Choroid plexus epithelial cell (primary cell): Measurements from ENCODE around the gene RBM19.

Source experiments
- DNase-seq: peaks from one replicate; pipeline ENCODE4 v3.0.0-alpha.2; 2010; ENCODE audit warnings: low read depth
- H3K4me3 ChIP-seq: 2 replicates; pipeline ENCODE4 v1.5.1; 2011; ENCODE audit warnings: low read depth, mild to moderate bottlenecking, control low read depth, low read length, moderate library complexity
- CTCF ChIP-seq: conservative IDR thresholded peaks from 2 replicates; pipeline ENCODE4 v1.5.1; 2011; ENCODE audit warnings: low read depth, mild to moderate bottlenecking, control low read depth, inconsistent platforms, low read length, moderate library complexity

RBM19 gene

GRCh38 chr12:113778432-113779132 is 187.5 kb downstream of the RBM19 start:
- no peak for DNase-seq
- no peak for TF ChIP-seq CTCF
- no peak overlapping the region for H3K4me3 ChIP-seq

GRCh38 chr12:113777751-113778150 is 188.4 kb downstream of the RBM19 start:
- H3K4me3 ChIP-seq, result no peak overlapping the region
- no peak for TF ChIP-seq CTCF
- no peak for DNase-seq

GRCh38 chr12:113776536-113776935 is 189.6 kb downstream of the RBM19 start:
- no peak for DNase-seq
- TF ChIP-seq CTCF, result no peak
- no peak overlapping the region for H3K4me3 ChIP-seq

GRCh38 chr12:113774526-113774925 is 191.6 kb downstream of the RBM19 start:
- H3K4me3 ChIP-seq, result no peak overlapping the region
- no peak for DNase-seq
- TF ChIP-seq CTCF, result no peak

GRCh38 chr12:113772505-113773030 is 193.6 kb downstream of the RBM19 start:
- H3K4me3 ChIP-seq, result no peak overlapping the region
- TF ChIP-seq CTCF, result no peak
- DNase-seq, result no peak

- no peak for TF ChIP-seq CTCF
- DNase-seq, result no peak
- H3K4me3 ChIP-seq, result no peak overlapping the region
These were observed 195.7 kb downstream of the RBM19 start for GRCh38 chr12:113770389-113770865.

- no peak for DNase-seq
- no peak overlapping the region for H3K4me3 ChIP-seq
- no peak for TF ChIP-seq CTCF
These were observed 196.8 kb downstream of the RBM19 start for GRCh38 chr12:113769305-113769704.
